Measurements from ENCODE around the gene FBL.
"Not testable (repeated sequence)": the region's sequence is repeated elsewhere in the genome, so short reads cannot be mapped to it uniquely, and the experiment has no call there.

FBL gene

GRCh38 chr19:39825531-39826076 lies 20.6 kb downstream of the FBL start:
- DNase-seq (ENCODE audit: low read depth in 3 of 3, low spot score in 1 of 3) = no peak

- DNase-seq (ENCODE audit: low read depth in 3 of 3, low spot score in 1 of 3) = no peak
Measured at GRCh38 chr19:39825093-39825463, 21.1 kb downstream of the FBL start.

GRCh38 chr19:39824143-39825092 lies 21.8 kb downstream of the FBL start:
- peak; percentile 67 to 76 (median 73) for DNase-seq (ENCODE audit: low read depth in 3 of 3, low spot score in 1 of 3)

GRCh38 chr19:39823686-39824085 lies 22.5 kb downstream of the FBL start:
- no peak for DNase-seq (ENCODE audit: low read depth in 3 of 3, low spot score in 1 of 3)

- no peak for DNase-seq (ENCODE audit: low read depth in 3 of 3, low spot score in 1 of 3)
Measured at GRCh38 chr19:39820696-39821095, 25.5 kb downstream of the FBL start.

GRCh38 chr19:39819786-39820185 lies 26.4 kb downstream of the FBL start:
- no peak for DNase-seq (ENCODE audit: low read depth in 3 of 3, low spot score in 1 of 3)

GRCh38 chr19:39818626-39819097 lies 27.5 kb downstream of the FBL start:
- DNase-seq (ENCODE audit: low read depth in 3 of 3, low spot score in 1 of 3) = no peak

GRCh38 chr19:39817888-39818561 lies 28.2 kb downstream of the FBL start:
- DNase-seq (ENCODE audit: low read depth in 3 of 3, low spot score in 1 of 3) = no peak

GRCh38 chr19:39816287-39817048 lies 29.7 kb downstream of the FBL start:
- no peak for DNase-seq (ENCODE audit: low read depth in 3 of 3, low spot score in 1 of 3)

- DNase-seq (ENCODE audit: low read depth in 3 of 3, low spot score in 1 of 3) = no peak
Measured at GRCh38 chr19:39814595-39814994, 31.6 kb downstream of the FBL start.

GRCh38 chr19:39814111-39814510 lies 32.1 kb downstream of the FBL start:
- not testable (repeated sequence) for DNase-seq (ENCODE audit: low read depth in 3 of 3, low spot score in 1 of 3)

GRCh38 chr19:39813264-39813993 lies 32.8 kb downstream of the FBL start:
- no peak for DNase-seq (ENCODE audit: low read depth in 3 of 3, low spot score in 1 of 3)

GRCh38 chr19:39811064-39811463 lies 35.1 kb downstream of the FBL start:
- no peak for DNase-seq (ENCODE audit: low read depth in 3 of 3, low spot score in 1 of 3)

- DNase-seq (ENCODE audit: low read depth in 3 of 3, low spot score in 1 of 3) = no peak
Measured at GRCh38 chr19:39810424-39810823, 35.8 kb downstream of the FBL start.

- DNase-seq (ENCODE audit: low read depth in 3 of 3, low spot score in 1 of 3) = no peak
Measured at GRCh38 chr19:39809368-39809767, 36.8 kb downstream of the FBL start.

- not testable (repeated sequence) for DNase-seq (ENCODE audit: low read depth in 3 of 3, low spot score in 1 of 3)
Measured at GRCh38 chr19:39808688-39809087, 37.5 kb downstream of the FBL start.

- no peak for DNase-seq (ENCODE audit: low read depth in 3 of 3, low spot score in 1 of 3)
Measured at GRCh38 chr19:39807846-39808364, 38.3 kb downstream of the FBL start.

GRCh38 chr19:39805104-39805503 lies 41.1 kb downstream of the FBL start:
- no peak for DNase-seq (ENCODE audit: low read depth in 3 of 3, low spot score in 1 of 3)

- DNase-seq (ENCODE audit: low read depth in 3 of 3, low spot score in 1 of 3) = no peak
Measured at GRCh38 chr19:39802958-39803357, 43.2 kb downstream of the FBL start.

GRCh38 chr19:39797083-39797482 lies 49.1 kb downstream of the FBL start:
- DNase-seq (ENCODE audit: low read depth in 3 of 3, low spot score in 1 of 3) = no peak

Data from stimulated activated CD4-positive, alpha-beta T cell treated with anti-CD3 and anti-CD28 coated beads, TNF-alpha, amount 100 ng/mL, for 1 hour (primary cell).